CD4-positive, alpha-beta memory T cell (primary cell): ENCODE data around the gene BIN2. TPM values are rescaled to one million over a fixed set of nuclear protein-coding genes. Genes with fewer than 3 reads are reported as not detected.
A peak's percentile ranks its signal among the peaks of the same experiment; 100 is the strongest.

ENCODE experiments used
- CTCF ChIA-PET: fragments of 350-600 bp; sonication (Branson Sonifier 250); formaldehyde crosslinking; loops from one replicate; lab custom pipeline; 2021; ENCODE audit warnings: inconsistent platforms; ENCODE audit not compliant: partially characterized antibody; lab: Charles Lee
- POLR2A ChIA-PET: fragments of 350-600 bp; sonication (Branson Sonifier 250); formaldehyde crosslinking; loops from one replicate; lab custom pipeline; 2021; ENCODE audit not compliant: partially characterized antibody; lab: Charles Lee
- DNase-seq, 5 donors: peaks; one replicate each; pipeline versions ENCODE4 v3.0.0 to v3.0.0-alpha.2; 2020 to 2022; ENCODE audit warnings: mixed read lengths in 1 of 5
- H3K27ac ChIP-seq: one replicate; pipeline ENCODE4 v1.7.0; 2013; ENCODE audit warnings: low read depth, low read length
- H3K27me3 ChIP-seq: 2 replicates; pipeline ENCODE4 v1.7.0; 2013; ENCODE audit warnings: mild to moderate bottlenecking, low read length, moderate library complexity; ENCODE audit not compliant: insufficient read depth
- H3K36me3 ChIP-seq: 2 replicates; pipeline ENCODE4 v1.7.0; 2013; ENCODE audit warnings: mild to moderate bottlenecking, low read length, moderate library complexity; ENCODE audit not compliant: insufficient read depth
- H3K4me1 ChIP-seq: 2 replicates; pipeline ENCODE4 v1.7.0; 2013; ENCODE audit warnings: mild to moderate bottlenecking, low read length, moderate library complexity; ENCODE audit not compliant: insufficient read depth
- H3K4me3 ChIP-seq, 2 donors: one replicate each; pipeline ENCODE4 v1.7.0; 2013; ENCODE audit warnings: low read length in 2 of 2, mild to moderate bottlenecking in 1 of 2
- H3K9me3 ChIP-seq, 2 donors: one replicate each; pipeline ENCODE4 v1.7.0; 2013; ENCODE audit warnings: low read length in 2 of 2, control low read depth in 1 of 2; ENCODE audit not compliant: control insufficient read depth in 1 of 2
- H3K27ac Mint-ChIP-seq, 7 donors: one replicate each; pipeline ENCODE4 v1.8.0; 2020 to 2021; ENCODE audit warnings: mixed read lengths in 7 of 7, mild to moderate bottlenecking in 6 of 7, inconsistent platforms in 3 of 7, moderate library complexity in 3 of 7
- H3K27me3 Mint-ChIP-seq, 2 donors: one replicate each; pipeline ENCODE4 v1.8.0; 2020 to 2021; ENCODE audit warnings: mixed read lengths in 2 of 2
- H3K36me3 Mint-ChIP-seq, 2 donors: one replicate each; pipeline ENCODE4 v1.8.0; 2020 to 2021; ENCODE audit warnings: mixed read lengths in 2 of 2, inconsistent platforms in 1 of 2, mild to moderate bottlenecking in 1 of 2
- H3K4me1 Mint-ChIP-seq, 4 donors: one replicate each; pipeline ENCODE4 v1.8.0; 2020 to 2021; ENCODE audit warnings: mixed read lengths in 4 of 4, mild to moderate bottlenecking in 1 of 4
- H3K4me3 Mint-ChIP-seq, 8 donors: one replicate each; pipeline ENCODE4 v1.8.0; 2020 to 2021; ENCODE audit warnings: mixed read lengths in 8 of 8, mild to moderate bottlenecking in 7 of 8, moderate library complexity in 6 of 8, inconsistent platforms in 3 of 8
- H3K9me3 Mint-ChIP-seq, 8 donors: one replicate each; pipeline ENCODE4 v1.8.0; 2020 to 2021; ENCODE audit warnings: mixed read lengths in 8 of 8, mild to moderate bottlenecking in 5 of 8, inconsistent platforms in 3 of 8, moderate library complexity in 1 of 8
- intact Hi-C: fragments of 100-400 bp; cut with micrococcal nuclease; formaldehyde crosslinking; loops from one replicate; pipeline ENCODE4 v1.15.1; 2023
- polyA plus RNA-seq, 2 donors: library from polyadenylated mRNA; unstranded; fragments of 300-500 nt; fragmentation: Illumina TruSeq; gene quantifications; one replicate each; pipeline ENCODE4 v1.2.3, GENCODE V29; 2021
- total RNA-seq, 2 experiments: library from RNA; stranded (reverse); gene quantifications; one replicate each; pipeline ENCODE4 v1.2.3, GENCODE V29; 2021

BIN2 gene
- total and polyA plus RNA-seq, 4 experiments from 2014 or later = 183 to 309 (median 218) TPM

DNA sequence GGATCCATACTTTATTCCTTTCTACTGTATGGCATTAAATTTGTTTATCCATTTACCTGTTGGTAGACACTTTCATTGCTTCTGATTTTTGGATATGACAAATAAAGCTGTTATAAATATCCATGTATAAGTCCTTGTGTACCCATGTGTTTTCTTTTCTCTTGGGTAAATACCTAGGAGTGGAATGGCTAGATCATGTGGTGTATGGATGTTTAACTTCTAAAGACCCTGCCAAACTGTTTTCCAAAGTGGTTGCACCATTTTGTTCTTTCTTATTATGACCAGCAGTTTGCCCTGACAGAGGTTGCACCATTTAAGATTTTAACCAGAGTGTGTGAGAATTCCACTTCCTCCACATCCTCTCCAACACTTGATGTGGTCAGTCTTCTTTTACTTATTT lies 91.3 kb downstream of the BIN2 start:
- intact Hi-C loops = loop anchor here (10.0 kb wide), 1 partner anchor 1118 kb away; the partner anchor contains the start of gene COX14
- peaks cover 0 to 6% (median 2%) of the 10 kb centered on the region in 4 donors for H3K4me1 Mint-ChIP-seq
- POLR2A ChIA-PET = interaction anchor here (0.9 kb wide), 1 partner anchor 15 kb away, joined by 4 read pairs; the partner anchor contains the start of gene POU6F1

More for the DNA sequence above, 91.3 kb downstream of the BIN2 start:
- Mint-ChIP-seq H3K4me3 (no peak overlapping the region), H3K27ac (peak overlapping the region in 1 of 7 donors; percentile 11), H3K27me3 (peaks cover 0 to 1% of the 10 kb centered on the region in 2 donors), H3K36me3 (no peaks in the 10 kb centered on the region), H3K9me3 (no peaks in the 10 kb centered on the region)
- no peaks in the 10 kb centered on the region for H3K36me3 ChIP-seq
- CTCF ChIA-PET = no interaction called here
- H3K4me1 ChIP-seq = peaks cover under 1% of the 10 kb centered on the region
- H3K27ac ChIP-seq = no peak overlapping the region
- no peak overlapping the region for H3K4me3 ChIP-seq
- no peaks in the 10 kb centered on the region for H3K9me3 ChIP-seq
- DNase-seq = no peak
- H3K27me3 ChIP-seq = no peaks in the 10 kb centered on the region

Other genes with a start within 250 kb of the BIN2 start
- gene CSRNP2, start 240.6 kb downstream of the BIN2 start, total RNA-seq = 10 to 100 TPM; 34.1 to 35.0 TPM
- gene CSRNP2, start 240.6 kb downstream of the BIN2 start, polyA plus RNA-seq = 1 to 10 TPM; 4.6 to 6.3 TPM
- gene TFCP2, start 151.0 kb downstream of the BIN2 start, total RNA-seq = 10 to 100 TPM; 36.4 to 40.0 TPM
- 10 to 100 TPM in 1 of 2 donors, 1 to 10 TPM in 1; 6.0 to 15.3 TPM for gene TFCP2, start 151.0 kb downstream of the BIN2 start, polyA plus RNA-seq
- gene POU6F1, start 106.1 kb downstream of the BIN2 start, total RNA-seq = 10 to 100 TPM; 71.9 to 79.8 TPM
- 1 to 10 TPM; 1.4 to 8.5 TPM for gene POU6F1, start 106.1 kb downstream of the BIN2 start, polyA plus RNA-seq
- gene DAZAP2, start 85.3 kb downstream of the BIN2 start, total RNA-seq = 100 to 1,000 TPM; 275 to 286 TPM
- gene DAZAP2, start 85.3 kb downstream of the BIN2 start, polyA plus RNA-seq = 1,000 to 10,000 TPM; 1,322 to 2,333 TPM
- gene SMAGP, start 53.8 kb downstream of the BIN2 start, total RNA-seq = 1 to 10 TPM; 3.9 to 5.5 TPM
- 10 to 100 TPM; 10.6 to 18.9 TPM for gene SMAGP, start 53.8 kb downstream of the BIN2 start, polyA plus RNA-seq
- gene CELA1, start 22.5 kb upstream of the BIN2 start, total RNA-seq = under 1 TPM; 0.36 to 0.73 TPM
- gene CELA1, start 22.5 kb upstream of the BIN2 start, polyA plus RNA-seq = 1 to 10 TPM; 1.6 to 3.7 TPM
- gene GALNT6, start 67.2 kb upstream of the BIN2 start, total RNA-seq = 1 to 10 TPM; 1.7 to 4.9 TPM
- 1 to 10 TPM; 2.3 to 9.2 TPM for gene GALNT6, start 67.2 kb upstream of the BIN2 start, polyA plus RNA-seq
- under 1 TPM; 0.47 to 0.69 TPM for gene SLC4A8, start 100.7 kb upstream of the BIN2 start, total RNA-seq
- under 1 TPM; 0.14 to 0.77 TPM for gene SLC4A8, start 100.7 kb upstream of the BIN2 start, polyA plus RNA-seq